ENCODE results near the gene MACROD1.

Gene MACROD1

DNA sequence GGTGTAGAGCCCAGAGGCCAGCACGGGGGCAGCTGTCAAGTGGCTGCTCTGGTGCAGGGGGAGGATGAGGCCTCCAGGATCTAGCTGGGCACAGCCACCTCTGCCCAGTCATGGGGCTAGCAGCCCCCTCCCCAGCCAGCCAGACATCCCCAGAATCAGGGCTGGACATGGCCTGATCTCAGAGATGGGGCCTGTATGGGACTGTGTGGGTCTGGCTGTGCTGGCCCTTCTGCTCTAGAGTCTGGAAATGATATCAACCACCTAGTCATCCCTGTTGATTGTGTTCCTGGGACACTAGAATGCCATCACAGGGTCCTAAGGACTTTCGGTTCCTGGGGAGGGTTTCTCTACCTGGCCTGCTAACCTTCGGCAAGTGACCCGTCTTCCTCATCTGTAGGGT lies 127.4 kb downstream of the MACROD1 start:
- no peak for DNase-seq (ENCODE audit: low read depth)
- no peak overlapping the region for H3K4me3 ChIP-seq (ENCODE audit: low read length)
- H3K9ac ChIP-seq (ENCODE audit: low read length): no peak overlapping the region
- H3K36me3 ChIP-seq (ENCODE audit: control insufficient read depth, insufficient read depth, low read length, severe bottlenecking): no peaks in the 10 kb centered on the region
- no peaks in the 10 kb centered on the region for H3K4me1 ChIP-seq (ENCODE audit: control insufficient read depth, insufficient read depth, low read length)
- H3K27me3 ChIP-seq (replicated peaks; ENCODE audit: control insufficient read depth, insufficient read depth, low read length): peaks cover 16% of the 10 kb centered on the region
- H3K9me3 ChIP-seq (ENCODE audit: control insufficient read depth, low read length): no peaks in the 10 kb centered on the region

GRCh38 chr11:64037027-64037634 lies 128.8 kb downstream of the MACROD1 start:
- no peaks in the 10 kb centered on the region for H3K9me3 ChIP-seq (ENCODE audit: control insufficient read depth, low read length)
- no peak overlapping the region for H3K9ac ChIP-seq (ENCODE audit: low read length)
- H3K27me3 ChIP-seq (replicated peaks; ENCODE audit: control insufficient read depth, insufficient read depth, low read length): peaks cover 20% of the 10 kb centered on the region
- no peaks in the 10 kb centered on the region for H3K4me1 ChIP-seq (ENCODE audit: control insufficient read depth, insufficient read depth, low read length)
- no peaks in the 10 kb centered on the region for H3K36me3 ChIP-seq (ENCODE audit: control insufficient read depth, insufficient read depth, low read length, severe bottlenecking)
- DNase-seq (ENCODE audit: low read depth): no peak
- H3K4me3 ChIP-seq (ENCODE audit: low read length): no peak overlapping the region

DNA sequence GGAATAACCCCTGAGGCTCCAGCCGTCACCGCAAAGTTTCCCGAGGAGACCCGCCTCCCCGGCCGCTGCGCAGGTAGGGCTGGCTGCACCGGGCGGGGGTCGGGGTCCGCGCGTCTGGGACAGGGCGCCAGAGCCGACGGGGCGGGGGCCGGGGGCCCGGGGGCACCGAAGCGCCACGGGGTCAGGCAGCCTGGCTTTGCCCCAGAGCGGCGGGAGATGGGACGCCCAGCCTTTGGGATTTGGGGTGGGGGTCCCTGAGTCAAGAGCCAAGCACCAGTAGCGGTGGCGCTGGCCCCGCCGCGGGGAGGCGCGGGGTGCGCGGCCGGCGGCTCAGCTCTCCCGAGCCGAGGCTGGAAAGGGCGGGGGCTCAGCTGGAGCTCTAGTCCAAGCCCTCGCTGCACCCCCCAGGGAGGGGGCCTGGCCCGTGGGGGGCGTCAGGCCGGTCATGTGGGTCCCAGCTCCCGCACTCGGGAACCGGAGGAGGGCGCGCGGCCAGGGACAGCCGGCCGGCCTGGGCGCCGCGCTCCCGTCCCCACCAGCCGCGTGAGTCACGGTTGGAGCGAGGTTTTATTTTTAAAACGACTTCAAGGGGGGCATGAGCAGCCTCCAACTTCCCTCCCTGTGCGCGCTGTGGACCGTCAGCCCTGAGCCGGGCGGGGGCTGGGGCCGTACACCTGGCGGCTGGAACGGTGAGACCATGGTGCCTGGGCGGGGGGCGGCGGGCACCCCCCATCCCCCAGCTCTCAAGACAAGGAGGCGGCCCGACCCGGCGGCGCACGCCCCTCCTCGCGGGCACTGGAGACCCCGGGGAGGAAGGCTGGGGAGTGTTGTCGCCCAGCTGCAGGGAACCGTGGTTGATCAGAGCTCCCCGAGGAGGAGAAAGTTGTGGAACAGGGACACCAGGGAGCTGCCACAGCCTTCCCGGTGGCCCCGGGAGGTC lies 129.6 kb downstream of the MACROD1 start:
- Histone ChIP-seq H3K27me3 (replicated peaks; ENCODE audit: control insufficient read depth, insufficient read depth, low read length) (peaks cover 18% of the 10 kb centered on the region), H3K4me1 (ENCODE audit: control insufficient read depth, insufficient read depth, low read length) (no peaks in the 10 kb centered on the region), H3K9me3 (ENCODE audit: control insufficient read depth, low read length) (no peaks in the 10 kb centered on the region), H3K4me3 (ENCODE audit: low read length) (peak overlapping the region; percentile 70), H3K9ac (ENCODE audit: low read length) (no peak overlapping the region), H3K36me3 (ENCODE audit: control insufficient read depth, insufficient read depth, low read length, severe bottlenecking) (no peaks in the 10 kb centered on the region)
- DNase-seq (ENCODE audit: low read depth): peak; percentile 74

DNA sequence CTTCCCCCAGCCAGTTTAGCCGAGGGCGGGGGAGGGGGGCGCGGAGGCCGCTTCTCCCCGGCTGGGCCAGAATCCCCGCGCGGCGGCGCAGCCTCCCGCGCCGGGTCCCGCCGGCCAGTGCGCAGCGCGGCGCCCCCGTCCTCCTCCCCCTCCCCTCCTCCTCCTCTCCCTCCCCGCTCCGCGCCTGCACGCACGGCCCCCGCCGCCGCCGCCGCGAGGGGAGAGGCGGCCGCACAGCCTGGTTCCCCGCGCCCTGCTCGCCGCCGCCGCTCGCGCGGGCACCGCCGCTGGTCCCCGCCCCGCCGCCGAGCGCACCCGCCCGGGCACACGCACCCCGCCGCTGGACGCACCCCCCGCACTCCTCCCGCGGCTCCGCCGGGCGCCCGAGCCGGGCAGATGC lies 130.3 kb downstream of the MACROD1 start, which contains the start of gene FLRT1:
Gene FLRT1 (plus strand): TSS at position 356 of the 400 bp plus-strand sequence. CDS start 80,337 bp downstream, outside the sequence.
- no peaks in the 10 kb centered on the region for H3K9me3 ChIP-seq (ENCODE audit: control insufficient read depth, low read length)
- no peak within 1 kb of the TSS for H3K9ac ChIP-seq (ENCODE audit: low read length)
- H3K4me3 ChIP-seq (ENCODE audit: low read length): peak within 1 kb of the TSS; percentile 70
- no peaks in the 10 kb centered on the region for H3K4me1 ChIP-seq (ENCODE audit: control insufficient read depth, insufficient read depth, low read length)
- DNase-seq (ENCODE audit: low read depth): peak; percentile 52
- H3K27me3 ChIP-seq (replicated peaks; ENCODE audit: control insufficient read depth, insufficient read depth, low read length): peaks cover 21% of the 10 kb centered on the region
- H3K36me3 ChIP-seq (ENCODE audit: control insufficient read depth, insufficient read depth, low read length, severe bottlenecking): no peaks in the 10 kb centered on the region

DNA sequence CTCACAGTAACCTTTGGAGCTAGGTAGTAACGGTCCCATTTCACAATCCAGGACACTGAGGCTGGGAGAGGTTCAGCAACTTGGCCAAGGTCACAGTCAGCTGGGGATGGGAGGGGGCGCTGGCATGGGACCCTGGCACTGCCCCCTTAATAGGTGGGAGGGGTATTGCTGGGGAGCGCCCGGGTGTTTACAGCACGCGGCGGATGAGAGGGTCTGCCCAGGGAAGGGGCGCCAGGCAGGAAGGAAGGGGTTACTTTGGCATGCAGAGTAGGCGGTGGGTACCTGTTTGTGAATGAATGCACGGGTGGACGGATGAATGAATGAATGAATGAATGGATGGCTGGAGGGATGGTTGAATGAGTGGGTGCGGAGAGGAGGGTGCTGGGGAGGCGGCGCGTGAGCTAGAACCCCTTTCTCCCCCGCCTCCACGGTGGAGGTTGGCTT lies 130.8 kb downstream of the MACROD1 start:
- H3K27me3 ChIP-seq (replicated peaks; ENCODE audit: control insufficient read depth, insufficient read depth, low read length): peaks cover 21% of the 10 kb centered on the region

DNA sequence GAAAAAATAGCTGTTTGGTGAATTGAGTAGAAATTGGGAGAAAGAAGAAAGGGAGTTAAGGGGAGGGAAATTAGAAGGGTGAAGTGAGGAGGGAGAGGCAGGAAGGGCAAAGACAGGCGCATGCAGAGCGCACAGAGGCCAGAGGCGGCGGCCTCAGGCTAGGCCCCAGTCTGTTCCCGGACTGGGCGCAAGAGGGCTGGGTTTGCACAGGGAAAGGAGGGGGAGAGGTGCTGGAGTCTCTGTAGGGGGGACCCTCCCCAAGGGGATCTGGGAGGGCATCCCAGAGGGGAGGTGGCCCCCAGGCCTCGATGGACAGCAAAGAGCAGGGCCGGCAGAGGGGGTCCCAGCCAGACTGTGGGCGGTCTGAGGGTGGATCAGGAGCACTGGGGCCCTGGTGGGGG lies 131.5 kb downstream of the MACROD1 start:
- no peak for DNase-seq (ENCODE audit: low read depth)
- no peaks in the 10 kb centered on the region for H3K4me1 ChIP-seq (ENCODE audit: control insufficient read depth, insufficient read depth, low read length)
- no peaks in the 10 kb centered on the region for H3K9me3 ChIP-seq (ENCODE audit: control insufficient read depth, low read length)
- no peak overlapping the region for H3K9ac ChIP-seq (ENCODE audit: low read length)
- no peak overlapping the region for H3K4me3 ChIP-seq (ENCODE audit: low read length)
- peaks cover 21% of the 10 kb centered on the region for H3K27me3 ChIP-seq (replicated peaks; ENCODE audit: control insufficient read depth, insufficient read depth, low read length)
- H3K36me3 ChIP-seq (ENCODE audit: control insufficient read depth, insufficient read depth, low read length, severe bottlenecking): no peaks in the 10 kb centered on the region

More for the DNA sequence above, 130.8 kb downstream of the MACROD1 start:
- no peak overlapping the region for H3K4me3 ChIP-seq (ENCODE audit: low read length)
- no peaks in the 10 kb centered on the region for H3K36me3 ChIP-seq (ENCODE audit: control insufficient read depth, insufficient read depth, low read length, severe bottlenecking)
- no peaks in the 10 kb centered on the region for H3K4me1 ChIP-seq (ENCODE audit: control insufficient read depth, insufficient read depth, low read length)
- no peak for DNase-seq (ENCODE audit: low read depth)
- no peak overlapping the region for H3K9ac ChIP-seq (ENCODE audit: low read length)
- H3K9me3 ChIP-seq (ENCODE audit: control insufficient read depth, low read length): no peaks in the 10 kb centered on the region

DNA sequence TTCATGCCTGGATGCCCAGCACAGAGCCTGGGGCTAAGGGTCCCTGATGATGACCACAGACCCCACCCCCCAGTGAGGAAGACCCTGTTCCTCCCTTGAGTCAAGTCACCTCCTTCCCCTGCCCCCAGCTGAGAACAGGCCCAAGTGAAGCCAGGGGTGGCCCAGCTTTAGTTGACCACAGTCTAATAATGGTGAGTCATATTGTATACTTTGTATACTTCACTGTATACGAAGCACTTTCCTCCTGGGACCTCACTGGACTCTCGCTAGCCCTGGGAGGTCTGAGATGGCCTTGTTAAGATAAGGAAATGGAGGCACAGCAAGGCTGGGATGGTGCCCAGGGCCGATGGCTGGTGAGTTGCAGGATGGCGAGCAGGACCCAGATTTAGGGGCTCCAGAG lies 133.9 kb downstream of the MACROD1 start:
- Histone ChIP-seq H3K9ac (ENCODE audit: low read length) (no peak overlapping the region), H3K9me3 (ENCODE audit: control insufficient read depth, low read length) (no peaks in the 10 kb centered on the region), H3K27me3 (replicated peaks; ENCODE audit: control insufficient read depth, insufficient read depth, low read length) (peaks cover 30% of the 10 kb centered on the region), H3K4me3 (ENCODE audit: low read length) (no peak overlapping the region), H3K36me3 (ENCODE audit: control insufficient read depth, insufficient read depth, low read length, severe bottlenecking) (no peaks in the 10 kb centered on the region), H3K4me1 (ENCODE audit: control insufficient read depth, insufficient read depth, low read length) (peaks cover 2% of the 10 kb centered on the region)
- no peak for DNase-seq (ENCODE audit: low read depth)

DNA sequence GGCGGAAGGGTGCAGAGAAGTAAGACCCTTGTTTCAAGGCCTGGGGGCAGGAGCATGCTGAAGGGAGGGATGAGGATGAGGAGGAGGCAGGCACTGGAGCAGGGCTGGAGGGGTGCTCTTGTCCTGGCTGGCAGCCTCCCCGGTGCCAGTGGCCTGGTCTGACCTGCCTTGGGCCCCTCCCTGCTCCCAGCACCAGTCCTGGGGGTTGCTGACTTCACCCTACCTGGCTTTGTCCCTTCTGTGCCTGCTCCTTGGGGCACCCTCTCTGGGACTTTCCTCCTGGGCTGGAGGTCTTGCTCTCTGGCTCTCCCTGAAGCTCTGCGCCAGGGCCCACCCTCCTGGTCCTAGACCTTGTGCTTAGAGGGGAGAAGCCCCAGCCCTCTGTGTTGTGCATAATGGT lies 134.9 kb downstream of the MACROD1 start:
- Histone ChIP-seq H3K36me3 (ENCODE audit: control insufficient read depth, insufficient read depth, low read length, severe bottlenecking) (no peaks in the 10 kb centered on the region), H3K9ac (ENCODE audit: low read length) (no peak overlapping the region), H3K4me3 (ENCODE audit: low read length) (no peak overlapping the region), H3K27me3 (replicated peaks; ENCODE audit: control insufficient read depth, insufficient read depth, low read length) (peaks cover 36% of the 10 kb centered on the region), H3K9me3 (ENCODE audit: control insufficient read depth, low read length) (no peaks in the 10 kb centered on the region), H3K4me1 (ENCODE audit: control insufficient read depth, insufficient read depth, low read length) (peaks cover 2% of the 10 kb centered on the region)
- DNase-seq (ENCODE audit: low read depth): no peak

DNA sequence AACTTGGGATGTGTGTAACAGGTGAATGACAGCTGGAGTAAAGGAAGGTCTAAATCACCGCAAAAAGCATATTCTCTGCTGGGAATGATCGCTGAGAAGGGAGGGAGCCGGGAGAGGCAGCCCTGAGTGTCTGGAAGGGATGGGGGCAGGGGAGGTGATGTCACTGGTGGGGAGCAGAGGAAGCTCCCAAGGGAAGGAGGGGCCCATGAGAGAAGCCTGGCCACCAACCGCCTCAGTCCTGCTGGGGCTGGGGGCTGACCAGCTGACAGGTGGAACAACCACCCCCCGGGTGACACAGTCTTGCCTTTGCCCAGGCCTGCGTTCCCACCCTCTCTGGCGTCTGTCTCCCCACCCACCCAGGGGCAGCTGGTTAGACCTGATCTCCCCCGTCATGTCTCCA lies 136.1 kb downstream of the MACROD1 start:
- Histone ChIP-seq H3K9me3 (ENCODE audit: control insufficient read depth, low read length) (no peaks in the 10 kb centered on the region), H3K9ac (ENCODE audit: low read length) (no peak overlapping the region), H3K4me1 (ENCODE audit: control insufficient read depth, insufficient read depth, low read length) (peaks cover 2% of the 10 kb centered on the region), H3K27me3 (replicated peaks; ENCODE audit: control insufficient read depth, insufficient read depth, low read length) (peaks cover 31% of the 10 kb centered on the region), H3K4me3 (ENCODE audit: low read length) (no peak overlapping the region), H3K36me3 (ENCODE audit: control insufficient read depth, insufficient read depth, low read length, severe bottlenecking) (no peaks in the 10 kb centered on the region)
- DNase-seq (ENCODE audit: low read depth): no peak

- H3K4me3 ChIP-seq (ENCODE audit: low read length): no peak overlapping the region
- no peaks in the 10 kb centered on the region for H3K36me3 ChIP-seq (ENCODE audit: control insufficient read depth, insufficient read depth, low read length, severe bottlenecking)
- H3K27me3 ChIP-seq (replicated peaks; ENCODE audit: control insufficient read depth, insufficient read depth, low read length): peaks cover 24% of the 10 kb centered on the region
- peaks cover 2% of the 10 kb centered on the region for H3K4me1 ChIP-seq (ENCODE audit: control insufficient read depth, insufficient read depth, low read length)
- DNase-seq (ENCODE audit: low read depth): no peak
- H3K9me3 ChIP-seq (ENCODE audit: control insufficient read depth, low read length): no peaks in the 10 kb centered on the region
- H3K9ac ChIP-seq (ENCODE audit: low read length): no peak overlapping the region
These were observed 137.4 kb downstream of the MACROD1 start for GRCh38 chr11:64028398-64029115.

Measured in adipocyte (in vitro differentiated cells).